Kidney epithelial cell (primary cell): ENCODE results near the gene GPR3. TPM values are rescaled to one million over a fixed set of nuclear protein-coding genes. Genes with fewer than 3 reads are reported as not detected.
"Not testable (repeated sequence)": the region's sequence is repeated elsewhere in the genome, so short reads cannot be mapped to it uniquely, and the experiment has no call there.

Experiments used
- DNase-seq: peaks from one replicate; pipeline ENCODE4 v3.0.0-alpha.2; 2010; ENCODE audit warnings: low read depth
- H3K27me3 ChIP-seq: 2 replicates; pipeline ENCODE4 v1.6.0; 2011; ENCODE audit warnings: low read length; ENCODE audit not compliant: control insufficient read depth, insufficient read depth
- H3K36me3 ChIP-seq: 2 replicates; pipeline ENCODE4 v1.5.1; 2011; ENCODE audit warnings: low read length; ENCODE audit not compliant: control insufficient read depth, insufficient read depth
- H3K4me3 ChIP-seq: 2 replicates; pipeline ENCODE4 v1.5.1; 2011; ENCODE audit warnings: low read depth, mild to moderate bottlenecking, control low read depth, low read length
- total RNA-seq: library from RNA; depleted of rRNA; stranded (reverse); fragments of >200 nt; gene quantifications from 2 replicates; pipeline ENCODE4 v1.2.3, GENCODE V29; 2015
- TF ChIP-seq, protein P1 (sequence below): IDR thresholded peaks from 2 replicates; pipeline ENCODE4 v1.5.1; 2011; ENCODE audit warnings: mild to moderate bottlenecking, moderate library complexity, low read length, control low read depth, inconsistent platforms; ENCODE audit not compliant: insufficient read depth, poor library complexity, severe bottlenecking

GPR3 gene
- total RNA-seq, 1 donor from 2014 or later: 1.6 TPM

GRCh38 chr1:27429029-27429425 is 36.6 kb downstream of the GPR3 start:
- DNase-seq: no peak
- Histone ChIP-seq H3K4me3 (no peak overlapping the region), H3K36me3 (no peaks in the 10 kb centered on the region), H3K27me3 (no peaks in the 10 kb centered on the region)
- TF ChIP-seq, protein P1, sequence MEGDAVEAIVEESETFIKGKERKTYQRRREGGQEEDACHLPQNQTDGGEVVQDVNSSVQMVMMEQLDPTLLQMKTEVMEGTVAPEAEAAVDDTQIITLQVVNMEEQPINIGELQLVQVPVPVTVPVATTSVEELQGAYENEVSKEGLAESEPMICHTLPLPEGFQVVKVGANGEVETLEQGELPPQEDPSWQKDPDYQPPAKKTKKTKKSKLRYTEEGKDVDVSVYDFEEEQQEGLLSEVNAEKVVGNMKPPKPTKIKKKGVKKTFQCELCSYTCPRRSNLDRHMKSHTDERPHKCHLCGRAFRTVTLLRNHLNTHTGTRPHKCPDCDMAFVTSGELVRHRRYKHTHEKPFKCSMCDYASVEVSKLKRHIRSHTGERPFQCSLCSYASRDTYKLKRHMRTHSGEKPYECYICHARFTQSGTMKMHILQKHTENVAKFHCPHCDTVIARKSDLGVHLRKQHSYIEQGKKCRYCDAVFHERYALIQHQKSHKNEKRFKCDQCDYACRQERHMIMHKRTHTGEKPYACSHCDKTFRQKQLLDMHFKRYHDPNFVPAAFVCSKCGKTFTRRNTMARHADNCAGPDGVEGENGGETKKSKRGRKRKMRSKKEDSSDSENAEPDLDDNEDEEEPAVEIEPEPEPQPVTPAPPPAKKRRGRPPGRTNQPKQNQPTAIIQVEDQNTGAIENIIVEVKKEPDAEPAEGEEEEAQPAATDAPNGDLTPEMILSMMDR: no peak

GRCh38 chr1:27430903-27431600 is 38.6 kb downstream of the GPR3 start:
- no peak overlapping the region for H3K4me3 ChIP-seq
- no peaks in the 10 kb centered on the region for H3K27me3 ChIP-seq
- DNase-seq: no peak
- no peaks in the 10 kb centered on the region for H3K36me3 ChIP-seq
- TF ChIP-seq, protein P1: no peak

- no peak for DNase-seq
- TF ChIP-seq, protein P1: no peak
These were observed 39.1 kb downstream of the GPR3 start for GRCh38 chr1:27431601-27431940.

GRCh38 chr1:27432725-27433124 is 40.3 kb downstream of the GPR3 start:
- H3K27me3 ChIP-seq, DNase-seq, H3K36me3 ChIP-seq, H3K4me3 ChIP-seq: not testable (repeated sequence)

More at GRCh38 chr1:27431601-27431940, 39.1 kb downstream of the GPR3 start:
- Histone ChIP-seq H3K27me3 (no peaks in the 10 kb centered on the region), H3K36me3 (no peaks in the 10 kb centered on the region), H3K4me3 (no peak overlapping the region)

DNA sequence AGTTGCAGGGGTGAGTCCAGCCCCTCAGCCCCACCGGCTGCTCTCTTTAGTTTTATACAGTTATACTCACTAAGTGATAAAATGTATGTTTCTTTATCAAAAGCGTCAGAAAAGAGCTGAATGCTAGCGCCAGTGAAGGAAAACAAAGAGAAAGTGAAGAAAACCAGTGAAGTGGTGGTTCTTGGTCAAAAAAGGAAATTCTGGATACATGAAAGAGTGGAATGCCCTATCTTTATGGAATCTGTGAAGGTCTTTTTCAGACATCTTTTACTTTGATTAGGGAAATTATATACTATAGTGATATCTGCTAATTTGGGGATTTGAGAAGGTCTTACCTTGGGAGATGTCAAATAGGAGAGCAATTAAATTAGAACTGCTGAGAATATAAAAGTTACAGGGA is 41.3 kb downstream of the GPR3 start:
- Histone ChIP-seq H3K27me3 (no peaks in the 10 kb centered on the region), H3K4me3 (no peak overlapping the region), H3K36me3 (no peaks in the 10 kb centered on the region)
- TF ChIP-seq, protein P1: no peak
- no peak for DNase-seq

GRCh38 chr1:27435566-27436203 is 43.3 kb downstream of the GPR3 start:
- Histone ChIP-seq H3K27me3 (no peaks in the 10 kb centered on the region), H3K36me3 (no peaks in the 10 kb centered on the region), H3K4me3 (no peak overlapping the region)
- TF ChIP-seq, protein P1: no peak
- DNase-seq: no peak
